H1 (cell line): Measurements from ENCODE around the gene HLX. TPM values are rescaled to one million over a fixed set of nuclear protein-coding genes. Genes with fewer than 3 reads are reported as not detected.
A peak's percentile ranks its signal among the peaks of the same experiment; 100 is the strongest.

Experiments
- CTCF ChIA-PET: fragments of 300-600 bp; sonication (Branson Sonifier 250); formaldehyde crosslinking; loops from one replicate; lab custom pipeline; 2021; ENCODE audit not compliant: partially characterized antibody; lab: Charles Lee
- POLR2A ChIA-PET: fragments of 300-600 bp; sonication (Branson Sonifier 250); formaldehyde crosslinking; loops from one replicate; lab custom pipeline; 2021; ENCODE audit warnings: inconsistent platforms; ENCODE audit not compliant: partially characterized antibody; lab: Charles Lee
- DNase-seq, 2 experiments: peaks; one replicate each; pipeline versions ENCODE4 v3.0.0 to v3.0.0-alpha.2; 2010 to 2022; ENCODE audit warnings: low spot score in 2 of 2, low read depth in 1 of 2, mixed read lengths in 1 of 2
- FAIRE-seq: peaks from 2 replicates; lab custom pipeline; 2011; peaks lifted over from hg19 to GRCh38; lab: Jason Lieb, UNC
- H2AFZ ChIP-seq: 2 replicates; pipeline ENCODE4 v1.8.1; 2012; ENCODE audit warnings: low read length, inconsistent platforms
- H2AK5ac ChIP-seq: 2 replicates; pipeline ENCODE4 v1.6.1; 2013; ENCODE audit warnings: low read depth, low read length
- H2BK120ac ChIP-seq: replicated peaks from 2 replicates; pipeline ENCODE3; 2013; ENCODE audit warnings: low read depth, low read length, inconsistent platforms
- H2BK12ac ChIP-seq: 2 replicates; pipeline ENCODE4 v1.6.1; 2013; ENCODE audit warnings: low read depth, low read length
- H2BK15ac ChIP-seq: 2 replicates; pipeline ENCODE4 v1.6.1; 2013; ENCODE audit warnings: low read length
- H2BK20ac ChIP-seq: 2 replicates; pipeline ENCODE4 v1.6.1; 2013; ENCODE audit warnings: low read length
- H2BK5ac ChIP-seq: 2 replicates; pipeline ENCODE4 v1.6.1; 2013; ENCODE audit warnings: low read depth, low read length
- H3K14ac ChIP-seq: 2 replicates; pipeline ENCODE4 v1.6.1; 2013; ENCODE audit warnings: inconsistent platforms; ENCODE audit not compliant: insufficient read length
- H3K18ac ChIP-seq: 2 replicates; pipeline ENCODE4 v1.6.1; 2013; ENCODE audit warnings: low read length; ENCODE audit errors: extremely low read depth
- H3K23ac ChIP-seq: 2 replicates; pipeline ENCODE4 v1.6.1; 2013; ENCODE audit warnings: inconsistent platforms; ENCODE audit not compliant: insufficient read length
- H3K23me2 ChIP-seq: 2 replicates; pipeline ENCODE4 v1.6.1; 2013; ENCODE audit warnings: low read depth, low read length
- H3K27ac ChIP-seq: 2 replicates; pipeline ENCODE4 v1.6.1; 2011; ENCODE audit warnings: low read depth, low read length, inconsistent platforms
- H3K27me3 ChIP-seq, 4 experiments: replicated peaks in 1 of 4; 1 replicate in 1 of 4; 2 replicates in 3 of 4; pipeline versions ENCODE4 v1.6.1 to v1.8.1; 2011 to 2013; ENCODE audit warnings: low read length in 3 of 4, mild to moderate bottlenecking in 3 of 4, inconsistent platforms in 2 of 4, mixed read lengths in 2 of 4, moderate library complexity in 1 of 4; ENCODE audit not compliant: control insufficient read depth in 3 of 4, insufficient read depth in 3 of 4; ENCODE audit errors: extremely low read depth in 1 of 4
- H3K36me3 ChIP-seq, 4 experiments: 2 replicates each; pipeline versions ENCODE4 v1.6.1 to v1.8.1; 2011 to 2013; ENCODE audit warnings: mild to moderate bottlenecking in 4 of 4, low read length in 3 of 4, moderate library complexity in 2 of 4, control low read depth in 1 of 4, inconsistent platforms in 1 of 4; ENCODE audit not compliant: insufficient read depth in 4 of 4, control insufficient read depth in 2 of 4
- H3K4ac ChIP-seq: replicated peaks from 2 replicates; pipeline ENCODE3; 2013; ENCODE audit warnings: low read length, low read depth, mixed read lengths, inconsistent platforms; ENCODE audit not compliant: insufficient read length
- H3K4me1 ChIP-seq, 4 experiments: replicated peaks in 1 of 4; 1 replicate in 1 of 4; 2 replicates in 3 of 4; pipeline versions ENCODE4 v1.6.1 to v1.8.1; 2011 to 2013; ENCODE audit warnings: low read length in 3 of 4, inconsistent platforms in 2 of 4, mixed read lengths in 1 of 4; ENCODE audit not compliant: insufficient read depth in 4 of 4, control insufficient read depth in 3 of 4
- H3K4me2 ChIP-seq, 2 experiments: 2 replicates each; pipeline versions ENCODE4 v1.6.1 to v1.8.1; 2011 to 2013; ENCODE audit warnings: low read depth in 2 of 2, low read length in 2 of 2, control low read depth in 1 of 2, inconsistent platforms in 1 of 2, mild to moderate bottlenecking in 1 of 2; ENCODE audit not compliant: insufficient read depth in 1 of 2
- H3K4me3 ChIP-seq, 4 experiments: fragments of 200-600, 300-600 bp in 1 of 4; sonication (generic), shearing (Covaris generic), sonication (Bioruptor Twin) in 1 of 4; 2 replicates each; pipeline versions ENCODE4 v1.5.1 to v1.8.1; 2011 to 2016; ENCODE audit warnings: low read length in 4 of 4, low read depth in 3 of 4, control low read depth in 2 of 4, inconsistent platforms in 2 of 4, mild to moderate bottlenecking in 2 of 4, mixed read lengths in 1 of 4, moderate library complexity in 1 of 4; ENCODE audit not compliant: insufficient read depth in 2 of 4; ENCODE audit errors: extremely low read depth in 1 of 4
- H3K56ac ChIP-seq: replicated peaks from 2 replicates; pipeline ENCODE3; 2013; ENCODE audit warnings: low read depth, mild to moderate bottlenecking, mixed read lengths, low read length, inconsistent platforms; ENCODE audit not compliant: insufficient read length
- H3K79me1 ChIP-seq: 2 replicates; pipeline ENCODE4 v1.6.1; 2013; ENCODE audit warnings: low read depth, low read length, control low read depth
- H3K79me2 ChIP-seq, 2 experiments: 2 replicates each; pipeline versions ENCODE4 v1.6.1 to v1.8.1; 2012 to 2013; ENCODE audit warnings: low read length in 2 of 2, mild to moderate bottlenecking in 2 of 2, inconsistent platforms in 1 of 2; ENCODE audit not compliant: insufficient read depth in 2 of 2, control insufficient read depth in 1 of 2
- H3K9ac ChIP-seq, 4 experiments: replicated peaks in 1 of 4; 1 replicate in 1 of 4; 2 replicates in 3 of 4; pipeline versions ENCODE4 v1.6.1 to v1.8.1; 2011 to 2013; ENCODE audit warnings: low read depth in 3 of 4, low read length in 3 of 4, control low read depth in 2 of 4, mild to moderate bottlenecking in 2 of 4, moderate library complexity in 2 of 4, inconsistent platforms in 1 of 4; ENCODE audit errors: extremely low read depth in 1 of 4
- H3K9me3 ChIP-seq, 2 experiments: 2 replicates each; pipeline versions ENCODE4 v1.6.1 to v1.8.1; 2012 to 2013; ENCODE audit warnings: mild to moderate bottlenecking in 2 of 2, moderate library complexity in 2 of 2, control low read depth in 1 of 2, inconsistent platforms in 1 of 2, low read depth in 1 of 2, low read length in 1 of 2, mixed read lengths in 1 of 2; ENCODE audit not compliant: insufficient read depth in 2 of 2
- H4K20me1 ChIP-seq, 2 experiments: replicated peaks in 1 of 2; 2 replicates each; pipeline versions ENCODE3 to v1.8.1; 2011 to 2013; ENCODE audit warnings: inconsistent platforms in 2 of 2, low read length in 2 of 2, mild to moderate bottlenecking in 1 of 2; ENCODE audit not compliant: insufficient read depth in 2 of 2, control insufficient read depth in 1 of 2
- H4K5ac ChIP-seq: 2 replicates; pipeline ENCODE4 v1.6.1; 2013; ENCODE audit warnings: low read length, low read depth, mixed read lengths, inconsistent platforms; ENCODE audit not compliant: insufficient read length
- H4K8ac ChIP-seq: 2 replicates; pipeline ENCODE4 v1.8.0; 2013; ENCODE audit warnings: mild to moderate bottlenecking, moderate library complexity, low read length, inconsistent platforms; ENCODE audit not compliant: insufficient read depth; ENCODE audit errors: extremely low read depth
- H4K91ac ChIP-seq: replicated peaks from 2 replicates; pipeline ENCODE3; 2013; ENCODE audit warnings: low read length, mixed read lengths, inconsistent platforms; ENCODE audit not compliant: insufficient read length
- CHD1 ChIP-seq: IDR thresholded peaks from 2 replicates; pipeline ENCODE4 v1.6.1; 2012; ENCODE audit warnings: low read depth, low read length, improper control_type of control experiment
- CTBP2 ChIP-seq: IDR thresholded peaks from 2 replicates; pipeline ENCODE4 v1.7.0; 2011; ENCODE audit warnings: borderline replicate concordance, mild to moderate bottlenecking, moderate library complexity, mixed read lengths, low read length; ENCODE audit not compliant: insufficient read depth, insufficient read length
- EGR1 ChIP-seq: IDR thresholded peaks from 2 replicates; pipeline ENCODE4 v1.6.1; 2011; ENCODE audit warnings: low read depth, low read length, borderline replicate concordance
- EZH2 ChIP-seq: fragments of 200-600 bp; sonication (generic); IDR thresholded peaks from 2 replicates; pipeline ENCODE4 v1.7.1; 2012; ENCODE audit warnings: low read depth, mild to moderate bottlenecking, moderate library complexity, low read length, inconsistent platforms; ENCODE audit not compliant: severe bottlenecking
- KDM4A ChIP-seq: IDR thresholded peaks from one replicate; pipeline ENCODE4 v1.7.1; 2012; ENCODE audit warnings: low read depth, mild to moderate bottlenecking, moderate library complexity, low read length, inconsistent platforms; ENCODE audit not compliant: severe bottlenecking
- RBBP5 ChIP-seq: IDR thresholded peaks from 2 replicates; pipeline ENCODE4 v1.7.1; 2012; ENCODE audit warnings: low read depth, mild to moderate bottlenecking, inconsistent platforms, low read length, moderate library complexity, borderline replicate concordance
- RNF2 ChIP-seq: fragments of 200-900, 300-1000 bp; sonication (generic); IDR thresholded peaks from 2 replicates; pipeline ENCODE4 v1.7.1; 2016; ENCODE audit warnings: borderline replicate concordance, low read depth, mild to moderate bottlenecking, antibody characterized with exemption, low read length; ENCODE audit not compliant: poor library complexity, severe bottlenecking; ENCODE audit errors: missing control alignments
- SIRT6 ChIP-seq: IDR thresholded peaks from one replicate; pipeline ENCODE4 v1.7.1; 2012; ENCODE audit warnings: low read length, inconsistent platforms
- SIX5 ChIP-seq: IDR thresholded peaks from 2 replicates; pipeline ENCODE4 v1.6.1; 2011; ENCODE audit warnings: mild to moderate bottlenecking, low read depth, low read length
- SUZ12 ChIP-seq: fragments of 200-600 bp; sonication (generic); IDR thresholded peaks from 2 replicates; pipeline ENCODE4 v1.6.1; 2012; ENCODE audit warnings: mild to moderate bottlenecking, inconsistent platforms, low read length, moderate library complexity, mixed read lengths
- YY1 ChIP-seq: IDR thresholded peaks from 2 replicates; pipeline ENCODE4 v1.6.1; 2011; ENCODE audit warnings: low read depth, mild to moderate bottlenecking, low read length
- WGBS, 2 experiments: shearing (Covaris generic) in 1 of 2; methylation state at CpG; one replicate each; pipeline versions ENCODE4 v1.1.6 to v1.1.7; 2013 to 2015; ENCODE audit warnings: low lambda C conversion rate in 2 of 2, mixed read lengths in 2 of 2, inconsistent platforms in 1 of 2, low coverage in 1 of 2, missing lambda C conversion rate in 1 of 2; ENCODE audit not compliant: insufficient replicate concordance in 2 of 2, insufficient coverage in 1 of 2, insufficient read length in 1 of 2; ENCODE audit errors: extremely low coverage in 1 of 2, missing lambda C conversion rate in 1 of 2; 5-methylcytosine and 5-hydroxymethylcytosine counted together
- polyA plus RNA-seq, 7 experiments: library from polyadenylated mRNA; depleted of rRNA in 3 of 7; stranded (reverse) in 5 of 7; unstranded in 2 of 7; fragments of >200 nt in 5 of 7; fragments of 200-250 nt in 2 of 7; gene quantifications; 1 replicate in 5 of 7; 2 replicates in 1 of 7; 4 replicates in 1 of 7; pipeline versions ENCODE4 v1.2.1 to v1.2.3, GENCODE V29; 2011 to 2013; ENCODE audit warnings: missing spikeins in 2 of 7, mixed read lengths in 2 of 7
- total RNA-seq: library from RNA; stranded (reverse); fragmentation: NEBNext Ultra II Directional; extraction: Animal tissue kit (Norgen Biotek cat#: 25700); gene quantifications from 2 replicates; pipeline ENCODE4 v1.2.1, GENCODE V29; 2021

HLX gene
- total and polyA plus RNA-seq, 2 of the 8 experiments (the other 6 are each of a cell fraction or from before 2014, with no cell fraction given): 0.11 to 0.30 TPM

- POLR2A ChIA-PET: interaction anchor here (2.3 to 2.8 kb wide), 2 partner anchors 9 to 17 kb away, joined by 8 to 12 read pairs; no protein-coding TSS in a partner anchor
- Histone ChIP-seq H3K4me3 (peak overlapping the region; percentile 46 to 65 (median 52)), H2BK20ac (no peak overlapping the region), H3K79me2 (no peaks in the 10 kb centered on the region), H4K5ac (no peak overlapping the region), H3K56ac (no peak overlapping the region), H3K4me1 (peaks cover 8 to 25% (median 14%) of the 10 kb centered on the region in 4 experiments), H2BK12ac (no peak overlapping the region), H3K9ac (no peak overlapping the region), H2BK120ac (no peak overlapping the region), H4K8ac (0 out of 2 replicates have a peak overlapping the region, but pooled peaks have one; percentile 66), H3K14ac (no peak overlapping the region), H3K4me2 (peak overlapping the region; percentile 95 to 97), H3K4ac (no peak overlapping the region), H3K36me3 (no peaks in the 10 kb centered on the region; a peak in 1 of 8 replicates), H3K79me1 (no peaks in the 10 kb centered on the region), H2BK5ac (no peak overlapping the region), H3K18ac (no peak overlapping the region), H4K20me1 (peaks cover 6 to 19% of the 10 kb centered on the region in 2 experiments), H3K27ac (no peak overlapping the region), H3K23ac (no peak overlapping the region), H2AK5ac (no peak overlapping the region), H2BK15ac (no peak overlapping the region), H3K9me3 (no peaks in the 10 kb centered on the region), H2AFZ (0 out of 2 replicates have a peak overlapping the region, but pooled peaks have one; percentile 52), H3K27me3 (peaks cover 69 to 84% (median 77%) of the 10 kb centered on the region in 4 experiments), H4K91ac (no peak overlapping the region), H3K23me2 (peaks cover 9% of the 10 kb centered on the region; the same call in 1 of the 2 replicates)
- DNase-seq (peak in 1 of 2 experiments; percentile 71), FAIRE-seq (no peak)
- CTCF ChIA-PET: interaction anchor here (0.6 to 5.7 kb wide), 8 partner anchors 8 to 326 kb away, joined by 4 to 32 read pairs (median 8); no protein-coding TSS in a partner anchor
- WGBS, 2 experiments: 1% methylated on average over 26 of the region's 26 CpGs; no CpG with 5 or more reads in 1 of the 2 experiments
- TF ChIP-seq SIRT6 (no peak), EZH2 (peak; percentile 51), CTBP2 (peak; percentile 96), SIX5 (no peak), YY1 (peak; percentile 7; the same call in 1 of the 2 replicates), RBBP5 (0 out of 2 replicates have a peak, but pooled peaks have one; percentile 41), KDM4A (peak; percentile 70), RNF2 (peak; percentile 90), CHD1 (no peak), EGR1 (peak; percentile 23; the same call in 1 of the 2 replicates), SUZ12 (peak; percentile 59; the same call in 1 of the 2 replicates)
Observed at GRCh38 chr1:220877377-220878095, 1.7 kb upstream of the HLX start.
